ENCODE results near the gene NR6A1. TPM values are rescaled to one million over a fixed set of nuclear protein-coding genes. Genes with fewer than 3 reads are reported as not detected.

Gene NR6A1
- total and polyA plus RNA-seq, 9 donors: 0.29 to 1.7 (median 1.00) TPM

DNA sequence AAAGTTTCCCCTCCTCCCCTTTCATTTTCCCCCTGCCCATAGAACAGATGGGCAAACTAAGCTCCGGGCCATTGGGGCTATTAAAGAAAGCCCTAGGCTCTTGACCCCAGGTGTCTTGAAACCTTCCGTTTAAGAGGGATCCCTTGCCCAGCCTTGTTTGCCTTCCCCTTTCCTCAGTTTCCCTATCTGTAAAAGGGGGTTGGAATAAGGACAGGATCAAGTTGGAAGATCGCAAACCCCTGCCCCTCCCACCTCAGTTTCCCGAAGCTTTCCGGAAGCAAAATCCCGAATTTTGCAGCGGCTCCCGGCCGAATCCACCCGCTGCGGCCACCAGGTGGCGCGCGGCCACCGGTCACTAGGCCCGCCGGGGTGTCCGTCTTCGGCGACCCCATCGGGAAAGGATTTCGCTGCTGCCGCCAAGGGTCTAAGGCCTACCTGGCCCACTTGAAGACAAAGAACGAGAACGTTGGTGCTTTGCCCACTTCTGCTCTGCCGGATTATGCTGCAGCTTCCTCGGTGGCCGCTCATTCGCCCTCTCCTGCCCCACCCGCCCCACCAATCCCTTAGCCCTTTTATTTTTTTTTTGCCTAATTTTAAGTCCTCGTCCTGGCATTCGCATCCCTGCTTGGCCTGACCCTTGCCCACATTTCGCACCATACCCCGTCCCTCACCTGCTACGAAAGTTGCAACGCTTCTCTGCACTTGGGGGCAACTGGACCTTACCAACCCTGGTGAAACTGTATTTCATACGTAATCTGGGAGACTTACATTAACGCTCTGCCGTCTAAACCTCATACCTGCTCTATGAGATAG, 962 bp upstream of the NR6A1 start:
- H3K4me1 ChIP-seq (ENCODE audit: insufficient read depth): no peaks in the 10 kb centered on the region
- no peak for TF ChIP-seq POLR2A (IDR thresholded peaks at IDR 0.05)
- TF ChIP-seq, protein P1, sequence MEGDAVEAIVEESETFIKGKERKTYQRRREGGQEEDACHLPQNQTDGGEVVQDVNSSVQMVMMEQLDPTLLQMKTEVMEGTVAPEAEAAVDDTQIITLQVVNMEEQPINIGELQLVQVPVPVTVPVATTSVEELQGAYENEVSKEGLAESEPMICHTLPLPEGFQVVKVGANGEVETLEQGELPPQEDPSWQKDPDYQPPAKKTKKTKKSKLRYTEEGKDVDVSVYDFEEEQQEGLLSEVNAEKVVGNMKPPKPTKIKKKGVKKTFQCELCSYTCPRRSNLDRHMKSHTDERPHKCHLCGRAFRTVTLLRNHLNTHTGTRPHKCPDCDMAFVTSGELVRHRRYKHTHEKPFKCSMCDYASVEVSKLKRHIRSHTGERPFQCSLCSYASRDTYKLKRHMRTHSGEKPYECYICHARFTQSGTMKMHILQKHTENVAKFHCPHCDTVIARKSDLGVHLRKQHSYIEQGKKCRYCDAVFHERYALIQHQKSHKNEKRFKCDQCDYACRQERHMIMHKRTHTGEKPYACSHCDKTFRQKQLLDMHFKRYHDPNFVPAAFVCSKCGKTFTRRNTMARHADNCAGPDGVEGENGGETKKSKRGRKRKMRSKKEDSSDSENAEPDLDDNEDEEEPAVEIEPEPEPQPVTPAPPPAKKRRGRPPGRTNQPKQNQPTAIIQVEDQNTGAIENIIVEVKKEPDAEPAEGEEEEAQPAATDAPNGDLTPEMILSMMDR (IDR thresholded peaks at IDR 0.05): peak; percentile 92 to 99 (median 96)
- H3K27me3 ChIP-seq: no peaks in the 10 kb centered on the region
- DNase-seq: peak; percentile 64 to 86 (median 77)
- WGBS, 3 donors: 19 to 22% (median 21%) methylated on average over 39 of the region's 39 CpGs
- no peaks in the 10 kb centered on the region for H3K36me3 ChIP-seq
- intact Hi-C loops (cut with DNase I): loop anchor here in 3 of 4 donors (1.0 to 10.0 kb wide), 5 partner anchors 81 to 605 kb away; partner anchors contain the start of genes SCAI (in 2 of the 3) and WDR38 (in 2 of the 3)
- no peak overlapping the region for H3K27ac ChIP-seq
- peak overlapping the region; percentile 89 for H3K4me3 ChIP-seq
- no peaks in the 10 kb centered on the region for H3K9me3 ChIP-seq

DNA sequence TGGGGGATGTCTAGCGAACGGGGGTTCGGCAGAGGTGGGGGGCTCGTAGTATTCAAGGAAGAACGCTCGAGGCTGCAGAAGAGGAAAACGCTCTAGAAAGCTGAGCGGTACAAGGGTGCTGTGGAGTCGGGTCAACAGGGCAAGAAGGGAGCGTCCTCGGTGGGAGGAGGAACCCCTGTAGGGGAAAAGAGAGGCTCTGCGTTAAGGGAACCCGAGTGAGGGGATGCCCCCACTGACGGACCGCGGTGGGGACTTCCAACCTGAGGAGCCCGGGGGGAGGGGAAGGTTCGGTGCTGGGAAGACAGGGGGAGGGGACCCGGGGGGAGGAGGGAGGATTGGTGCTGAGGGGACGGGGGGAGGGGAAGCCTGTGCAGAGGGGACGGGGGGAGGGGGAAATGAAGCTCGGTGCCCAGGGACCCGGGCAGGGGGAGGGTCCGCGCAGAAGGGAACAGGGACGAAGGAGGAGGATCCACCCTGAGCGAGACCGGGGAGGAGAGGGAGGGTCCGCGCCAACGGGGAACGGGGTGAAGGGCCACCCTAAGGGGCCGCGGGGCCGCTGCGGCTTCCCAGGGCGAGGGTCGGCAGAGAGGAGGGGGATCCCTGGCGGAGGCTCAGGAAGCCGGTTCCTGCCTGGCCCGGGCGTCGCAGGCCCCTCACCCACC, 621 bp downstream of the NR6A1 start:
- 2 to 3% (median 2%) methylated on average over 34 to 43 of the region's 43 CpGs for WGBS, 3 donors
- Histone ChIP-seq H3K4me1 (ENCODE audit: insufficient read depth) (no peaks in the 10 kb centered on the region), H3K27ac (no peak overlapping the region), H3K9me3 (no peaks in the 10 kb centered on the region), H3K4me3 (peak overlapping the region; percentile 89), H3K36me3 (no peaks in the 10 kb centered on the region), H3K27me3 (no peaks in the 10 kb centered on the region)
- no peak for TF ChIP-seq POLR2A (IDR thresholded peaks at IDR 0.05)
- TF ChIP-seq, protein P1 (IDR thresholded peaks at IDR 0.05): no peak
- TF ChIP-seq EP300 (IDR thresholded peaks at IDR 0.05): no peak
- DNase-seq: peak in 4 of 5 donors; percentile 44 to 68 (median 60)
- intact Hi-C loops (cut with DNase I): loop anchor here in 2 of 4 donors (5.0 to 10.0 kb wide), 3 partner anchors 372 to 607 kb away; partner anchors contain the start of gene SCAI (in 2 of the 2)

DNA sequence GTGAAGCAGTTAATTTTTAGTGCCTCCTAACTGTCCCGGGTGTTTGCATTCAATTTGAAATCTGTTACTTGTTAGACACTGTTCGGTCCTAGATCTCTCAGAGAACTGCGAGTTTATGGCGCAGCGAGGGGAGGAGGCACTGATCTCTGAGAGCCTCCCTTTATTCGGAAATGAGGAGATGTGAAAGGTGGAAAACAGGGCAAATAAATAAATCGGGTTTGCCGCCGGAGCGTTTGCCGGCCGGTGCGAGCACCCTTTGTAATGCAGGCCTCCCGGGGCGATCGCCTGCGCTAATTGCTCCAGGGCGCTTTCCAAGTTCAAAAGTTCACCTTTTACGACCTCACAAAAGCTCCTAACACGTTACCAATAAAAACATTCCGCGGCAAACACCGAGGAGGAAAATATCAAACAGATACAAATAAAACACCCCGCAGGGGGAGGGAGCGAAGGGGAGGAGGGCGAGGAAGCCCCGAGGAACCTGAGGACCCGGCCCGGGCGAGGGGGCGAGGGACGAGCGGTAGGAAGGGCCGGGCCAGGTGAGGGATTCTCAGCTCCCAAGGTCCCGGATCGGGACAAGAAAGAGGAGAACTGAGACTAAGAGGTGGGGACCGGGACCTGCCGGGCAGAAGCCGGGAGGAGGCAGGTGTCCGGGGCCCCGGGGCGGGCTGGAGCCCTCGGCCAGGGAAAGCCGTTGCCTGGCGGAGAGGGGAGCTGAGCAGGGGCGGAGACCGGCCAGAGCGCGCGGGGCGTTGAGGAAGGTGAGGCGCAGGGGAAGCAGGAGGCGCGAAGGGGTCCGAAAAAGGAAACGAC, 1.4 kb downstream of the NR6A1 start:
- no peaks in the 10 kb centered on the region for H3K36me3 ChIP-seq
- WGBS, 3 donors: 11 to 13% (median 13%) methylated on average over 56 of the region's 56 CpGs
- H3K27ac ChIP-seq: no peak overlapping the region
- H3K4me3 ChIP-seq: peak overlapping the region; percentile 89
- peak in 3 of 5 donors; percentile 40 to 63 (median 55) for DNase-seq
- intact Hi-C loops (cut with DNase I): loop anchor here in 2 of 4 donors (5.0 to 10.0 kb wide), 3 partner anchors 373 to 608 kb away; partner anchors contain the start of gene SCAI (in 2 of the 2)
- no peaks in the 10 kb centered on the region for H3K9me3 ChIP-seq
- TF ChIP-seq, protein P1 (IDR thresholded peaks at IDR 0.05): no peak
- TF ChIP-seq POLR2A (IDR thresholded peaks at IDR 0.05) (no peak), EP300 (IDR thresholded peaks at IDR 0.05) (no peak)
- no peaks in the 10 kb centered on the region for H3K27me3 ChIP-seq
- H3K4me1 ChIP-seq (ENCODE audit: insufficient read depth): no peaks in the 10 kb centered on the region

Data from ovary (tissue), 9 donors.